Measurements from ENCODE around the gene DVL1. TPM values are rescaled to one million over a fixed set of nuclear protein-coding genes. Genes with fewer than 3 reads are reported as not detected.
A peak's percentile ranks its signal among the peaks of the same experiment; 100 is the strongest.

DVL1 gene
- polyA plus RNA-seq, 5 donors = 19.5 to 51.3 (median 29.9) TPM

- DNase-seq = no peak
These were observed 36.5 kb downstream of the DVL1 start for GRCh38 chr1:1312450-1313314.

- no peak for DNase-seq
These were observed 37.8 kb downstream of the DVL1 start for GRCh38 chr1:1311107-1312104.

- DNase-seq = no peak
These were observed 38.7 kb downstream of the DVL1 start for GRCh38 chr1:1310476-1311053.

- no peak for DNase-seq
These were observed 39.2 kb downstream of the DVL1 start for GRCh38 chr1:1310109-1310385.

GRCh38 chr1:1309251-1310108 is 39.7 kb downstream of the DVL1 start:
- no peak for DNase-seq

- no peak for DNase-seq
These were observed 40.4 kb downstream of the DVL1 start for GRCh38 chr1:1308756-1309250.

- DNase-seq = peak; percentile 94
These were observed 41.1 kb downstream of the DVL1 start, which contains the start of the genes ACAP3 and PUSL1 for GRCh38 chr1:1307923-1308755. TSS of gene ACAP3 (minus strand) at chr1:1307930. CDS start at chr1:1307815, 115 bp downstream. TSS of gene PUSL1 (plus strand) at chr1:1308597. CDS start at chr1:1308644, 47 bp downstream.

- DNase-seq = no peak
These were observed 41.8 kb downstream of the DVL1 start for GRCh38 chr1:1307261-1307922.

- DNase-seq = no peak
These were observed 42.5 kb downstream of the DVL1 start for GRCh38 chr1:1306661-1307260.

- DNase-seq = no peak
These were observed 43.1 kb downstream of the DVL1 start for GRCh38 chr1:1306070-1306660.

- DNase-seq = no peak
These were observed 43.7 kb downstream of the DVL1 start for GRCh38 chr1:1305300-1306069.

GRCh38 chr1:1304331-1305299 is 44.6 kb downstream of the DVL1 start:
- DNase-seq = peak; percentile 70 to 79

- no peak for DNase-seq
These were observed 45.5 kb downstream of the DVL1 start for GRCh38 chr1:1303736-1304135.

- DNase-seq = no peak
These were observed 46.2 kb downstream of the DVL1 start for GRCh38 chr1:1302951-1303509.

- DNase-seq = no peak
These were observed 47.2 kb downstream of the DVL1 start for GRCh38 chr1:1302006-1302430.

- DNase-seq = no peak
These were observed 48.9 kb downstream of the DVL1 start for GRCh38 chr1:1300352-1300739.
